DMS79 treated with DMSO at 0.1 percent for 48 hours (cell line): ENCODE measurements around the gene USF1.
"Not testable (repeated sequence)": the region's sequence is repeated elsewhere in the genome, so short reads cannot be mapped to it uniquely, and the experiment has no call there.

Experiments
- DNase-seq: peaks from one replicate; lab custom pipeline; 2025; lab: John Stamatoyannopoulos, UW

Gene USF1

GRCh38 chr1:161047436-161048420, 2.0 kb upstream of the USF1 start:
- no peak for DNase-seq

DNA sequence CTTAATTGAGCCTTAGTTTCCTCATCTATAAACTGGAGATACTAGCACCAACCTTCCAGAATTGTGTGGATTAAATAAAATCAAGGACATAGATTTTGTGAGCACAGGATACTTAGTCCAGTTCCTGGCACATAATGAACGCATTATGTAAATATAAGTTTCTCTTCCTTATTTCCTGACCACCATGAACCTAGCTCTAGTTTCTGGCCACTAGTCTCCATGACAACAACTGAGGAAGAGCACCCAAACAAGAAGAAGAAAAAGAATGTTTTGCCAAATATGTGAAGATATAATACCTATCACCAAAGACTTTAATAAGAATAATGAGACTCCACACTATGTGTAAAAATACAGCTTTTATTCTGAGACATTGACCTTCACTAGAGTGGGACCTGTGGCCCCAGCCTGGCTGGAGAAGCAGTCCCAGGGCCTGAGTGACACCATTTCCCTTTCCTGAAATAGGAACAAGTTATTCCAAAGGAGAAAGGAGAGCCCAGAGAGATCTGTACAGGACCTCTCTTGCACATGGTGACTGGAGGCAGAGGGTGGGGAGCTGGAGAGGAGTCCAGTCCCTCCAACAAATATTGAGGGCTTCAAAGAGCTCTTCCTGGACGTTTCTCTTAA, 940 bp upstream of the USF1 start:
- DNase-seq, result no peak

DNA sequence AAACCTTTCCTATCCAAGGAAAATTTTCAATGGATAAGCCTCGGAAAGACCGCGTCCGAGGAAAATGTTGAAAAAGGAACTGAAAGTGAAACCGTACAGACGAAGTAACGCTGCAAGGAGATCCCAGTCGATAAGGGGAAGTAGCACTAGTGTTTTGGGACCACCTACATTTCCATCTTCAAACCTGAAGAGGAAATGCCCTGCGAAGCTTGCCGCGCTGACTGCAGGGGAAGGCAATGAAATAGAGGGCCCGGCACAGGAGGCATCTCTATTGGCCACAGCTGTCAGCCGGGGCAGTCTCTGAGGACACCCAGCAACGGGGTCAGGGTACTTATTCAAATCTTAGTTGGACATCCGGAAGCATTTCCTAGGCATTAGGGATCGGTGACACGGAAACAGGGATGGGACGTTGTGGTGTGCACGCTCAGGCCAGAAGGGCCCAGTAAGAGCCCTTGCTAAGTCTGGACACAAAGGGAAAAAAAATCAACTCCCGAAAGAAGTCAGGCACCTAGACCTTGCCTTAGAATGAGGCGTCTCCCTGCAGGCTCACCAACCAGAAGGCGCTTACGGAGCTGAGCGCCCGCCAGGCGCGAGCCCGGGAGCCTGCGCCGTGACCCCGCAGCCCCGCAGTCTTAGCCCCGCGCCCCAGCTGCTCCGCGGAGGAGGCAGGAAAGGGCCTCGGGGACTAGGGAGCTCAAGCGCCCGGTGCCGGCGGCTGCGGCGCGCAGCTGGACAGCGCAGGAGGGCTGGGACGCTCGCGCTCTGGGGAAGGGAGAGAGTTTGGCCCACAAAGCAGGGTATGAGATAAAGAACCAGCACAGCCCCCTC, 655 bp downstream of the USF1 start:
- peak; percentile 67 for DNase-seq

- DNase-seq, result no peak
Observed at GRCh38 chr1:161044535-161044907, 1.3 kb downstream of the USF1 start.

GRCh38 chr1:161039546-161039945, 6.2 kb downstream of the USF1 start:
- no peak for DNase-seq

GRCh38 chr1:161039154-161039545, 6.6 kb downstream of the USF1 start:
- no peak for DNase-seq

- DNase-seq, result peak; percentile 80
Observed at GRCh38 chr1:161038523-161039153, 7.1 kb downstream of the USF1 start, which contains the start of gene TSTD1. TSTD1 (minus strand) TSS chr1:161038964; CDS start chr1:161038889, 75 bp downstream.

- peak; percentile 51 for DNase-seq
Observed at GRCh38 chr1:161037661-161038522, 7.9 kb downstream of the USF1 start.

DNA sequence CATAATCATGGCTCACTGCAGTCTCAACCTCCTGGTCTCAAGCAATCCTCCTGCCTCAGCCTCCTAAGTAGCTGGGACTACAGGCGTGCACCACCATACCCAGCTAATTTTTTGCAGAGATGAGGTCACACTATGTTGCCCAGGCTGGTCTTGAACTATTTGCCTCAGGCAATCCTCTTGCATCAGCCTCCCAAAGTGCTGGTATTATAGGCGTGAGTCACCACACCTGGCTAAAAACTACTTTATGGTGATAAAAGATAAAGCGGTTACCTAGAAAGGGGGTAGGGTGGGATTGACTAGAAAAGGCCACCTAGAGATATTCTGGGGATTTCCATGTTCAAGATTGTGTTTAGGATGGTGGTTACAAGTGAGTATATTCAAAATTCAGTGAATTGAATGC, 12.0 kb downstream of the USF1 start:
- no peak for DNase-seq

- DNase-seq, result no peak
Observed at GRCh38 chr1:161032409-161032808, 13.4 kb downstream of the USF1 start.

- no peak for DNase-seq
Observed at GRCh38 chr1:161031874-161032273, 13.9 kb downstream of the USF1 start.

GRCh38 chr1:161029466-161029865, 16.3 kb downstream of the USF1 start:
- DNase-seq, result not testable (repeated sequence)

DNA sequence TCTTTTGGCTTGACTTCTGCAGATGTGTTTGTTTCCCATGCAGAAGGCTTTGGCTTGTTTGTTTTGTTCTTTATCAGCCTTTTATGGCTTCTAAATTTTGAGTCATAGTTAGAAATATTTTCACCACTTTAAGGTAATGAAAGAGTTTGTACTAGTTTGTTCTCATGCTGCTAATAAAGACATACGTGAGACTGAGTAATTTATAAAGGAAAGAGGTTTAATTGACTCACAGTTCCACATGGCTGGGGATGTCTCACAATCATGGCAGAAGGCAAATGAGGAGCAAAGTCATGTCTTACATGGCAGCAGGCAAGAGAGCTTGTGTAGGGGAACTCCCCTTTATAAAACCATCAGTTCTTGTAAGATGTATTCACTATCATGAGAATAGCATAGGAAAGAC, 18.8 kb downstream of the USF1 start:
- DNase-seq, result not testable (repeated sequence)

- DNase-seq, result not testable (repeated sequence)
Observed at GRCh38 chr1:161022432-161022831, 23.3 kb downstream of the USF1 start.

- DNase-seq, result no peak
Observed at GRCh38 chr1:161021970-161022353, 23.8 kb downstream of the USF1 start.

GRCh38 chr1:161021165-161021969, 24.4 kb downstream of the USF1 start:
- DNase-seq, result peak; percentile 97

GRCh38 chr1:161020509-161021164, 25.1 kb downstream of the USF1 start, which contains the start of gene F11R:
F11R (minus strand) TSS chr1:161021152; CDS start chr1:161021073, 79 bp downstream.
- no peak for DNase-seq

DNA sequence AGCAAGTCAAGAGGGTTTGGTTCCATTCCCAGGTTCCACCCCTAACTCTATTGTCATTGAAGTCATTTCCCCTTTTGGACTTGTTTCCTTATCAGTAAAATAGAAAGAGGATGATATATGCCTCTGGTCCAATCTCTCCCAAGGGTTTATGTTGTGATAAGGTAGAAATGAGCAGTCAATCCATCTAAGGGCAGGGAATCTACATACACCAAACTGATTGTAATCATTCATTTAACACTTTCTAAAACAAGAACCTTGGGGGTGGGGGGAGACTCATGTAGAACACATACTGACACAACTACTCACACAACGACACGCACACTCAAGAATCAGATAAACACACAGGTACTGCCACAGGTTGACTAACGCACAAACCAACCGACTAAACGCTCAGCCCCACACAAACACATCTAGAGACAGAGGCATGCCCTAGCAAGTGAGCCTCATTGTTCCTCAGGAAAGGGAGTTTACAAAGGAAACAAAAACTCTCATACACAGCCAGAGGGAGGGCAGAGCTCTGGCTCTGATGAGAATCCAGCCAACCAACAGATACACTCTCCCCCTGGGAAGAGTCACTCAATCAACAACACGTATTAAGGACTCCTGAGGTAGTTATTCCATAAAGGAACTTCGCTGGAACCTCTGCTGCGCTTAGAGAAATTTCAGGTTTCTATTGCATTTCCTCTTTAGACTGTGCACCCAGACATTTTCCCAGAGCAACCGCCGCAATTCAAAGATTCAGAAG, 25.9 kb downstream of the USF1 start:
- DNase-seq, result peak; percentile 10
